A549 treated with AZD2906 at 1 μM for 4 hours (cell line): ENCODE measurements around the gene CCL24. TPM values are rescaled to one million over a fixed set of nuclear protein-coding genes. Genes with fewer than 3 reads are reported as not detected.

Experiments
- total RNA-seq: library from RNA; stranded (reverse); fragments of 200-300 nt; extraction: Qiagen RNA extraction; gene quantifications from 5 replicates; pipeline ENCODE4 v1.2.3, GENCODE V29; 2022

The CCL24 gene, protein sequence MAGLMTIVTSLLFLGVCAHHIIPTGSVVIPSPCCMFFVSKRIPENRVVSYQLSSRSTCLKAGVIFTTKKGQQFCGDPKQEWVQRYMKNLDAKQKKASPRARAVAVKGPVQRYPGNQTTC
- total RNA-seq = 0.18 TPM in 1 of 5 replicates, not detected in the others

GRCh38 chr7:75813781-75814236 lies at the start of gene CCL24:
Gene CCL24, minus strand, starts transcription at chr7:75813806. Its CDS starts 91 bp downstream, at chr7:75813715.

DNA sequence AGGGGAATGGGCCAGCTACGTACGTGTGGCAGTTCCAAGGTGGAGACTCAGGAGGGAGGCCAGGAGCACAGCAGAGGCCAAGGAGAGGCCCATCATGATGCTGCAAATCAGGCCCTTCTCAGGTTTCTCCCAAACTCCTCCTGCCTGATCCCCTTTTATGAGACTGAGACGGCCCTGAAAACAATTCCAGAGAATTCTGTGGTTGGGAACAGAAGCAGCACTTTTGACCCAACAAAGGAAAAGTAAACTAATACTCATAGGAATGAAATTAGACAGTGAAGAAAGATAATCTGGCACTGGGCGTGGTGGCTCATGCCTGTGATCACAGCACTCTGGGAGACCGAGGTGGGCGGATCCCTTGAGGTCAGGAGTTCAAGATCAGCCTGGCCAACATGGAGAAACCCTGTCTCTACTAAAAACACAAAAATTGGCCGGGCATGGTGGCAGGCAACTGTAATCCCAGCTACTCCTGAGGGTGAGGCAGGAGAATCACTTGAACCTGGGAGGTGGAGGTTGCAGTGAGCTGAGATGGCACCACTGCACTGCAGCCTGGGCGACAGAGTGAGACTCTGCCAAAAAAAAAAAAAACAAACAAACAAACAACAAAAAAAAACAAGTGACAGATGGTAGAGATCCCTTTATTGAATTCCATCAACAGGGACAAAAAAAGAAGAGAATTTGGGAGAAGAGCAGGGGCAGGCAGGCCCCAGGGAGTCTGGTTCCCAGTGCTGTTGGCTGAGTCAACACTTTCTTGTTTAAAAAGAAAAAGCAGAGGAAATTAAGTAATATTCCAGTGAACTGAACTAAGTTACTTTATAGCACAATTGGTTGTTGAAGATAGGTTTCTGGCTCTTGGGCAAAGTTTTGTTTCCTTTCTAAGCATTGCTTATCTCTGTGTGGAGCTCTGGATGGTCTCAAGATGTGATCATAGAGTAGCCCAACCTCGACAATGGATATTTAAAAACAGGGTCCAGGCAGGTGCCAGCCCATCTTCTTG lies 41.2 kb downstream of the CCL24 start, which contains the start of gene CCL26:
Gene CCL26 (minus strand): TSS at position 131 of the 997 bp plus-strand sequence. CDS start 35 bp downstream, at position 96.

Other genes starting within 250 kb of the CCL24 start
- gene HIP1, start 74.9 kb downstream of the CCL24 start, total RNA-seq = 18.4 to 27.6 TPM (median 23.0 TPM) in 5 replicates
- 7.7 to 10.9 TPM (median 7.9 TPM) in 5 replicates for gene CCL26, start 41.6 kb downstream of the CCL24 start, total RNA-seq
- 80.3 to 98.6 TPM (median 97.6 TPM) in 5 replicates for gene RHBDD2, start 65.2 kb upstream of the CCL24 start, total RNA-seq
- gene POR, start 101.3 kb upstream of the CCL24 start, total RNA-seq = 135 to 175 TPM (median 166 TPM) in 5 replicates
- 38.6 to 50.5 TPM (median 45.9 TPM) in 5 replicates for gene TMEM120A, start 180.8 kb upstream of the CCL24 start, total RNA-seq
- 39.7 to 49.3 TPM (median 44.6 TPM) in 5 replicates for gene STYXL1, start 234.2 kb upstream of the CCL24 start, total RNA-seq
- 350 to 422 TPM (median 399 TPM) in 5 replicates for gene MDH2, start 234.3 kb upstream of the CCL24 start, total RNA-seq